Activated B cell treated with CpG ODN at 0.5 μM for 24 hours (primary cell): ENCODE data around the gene SPN. TPM values are rescaled to one million over a fixed set of nuclear protein-coding genes. Genes with fewer than 3 reads are reported as not detected.
"Not testable (repeated sequence)": the region's sequence is repeated elsewhere in the genome, so short reads cannot be mapped to it uniquely, and the experiment has no call there.

ENCODE experiments used
- ATAC-seq: fragments of 200-7000 bp; cut with Tn5 transposase; one replicate; pipeline ENCODE4 v1.10.0; 2021; ENCODE audit warnings: low read depth, mild to moderate bottlenecking, moderate library complexity
- CTCF ChIA-PET: fragments of 350-600 bp; sonication (Branson Sonifier 250); formaldehyde crosslinking; loops from one replicate; lab custom pipeline; 2021; ENCODE audit warnings: antibody characterized with exemption; lab: Charles Lee
- POLR2A ChIA-PET: fragments of 350-600 bp; sonication (Branson Sonifier 250); formaldehyde crosslinking; loops from one replicate; lab custom pipeline; 2021; ENCODE audit warnings: antibody characterized with exemption; lab: Charles Lee
- DNase-seq: peaks from one replicate; pipeline ENCODE4 v3.0.0; 2022
- H3K27ac Mint-ChIP-seq: one replicate; pipeline ENCODE4 v1.8.0; 2020; ENCODE audit warnings: mixed read lengths
- H3K27me3 Mint-ChIP-seq: one replicate; pipeline ENCODE4 v1.8.0; 2021; ENCODE audit warnings: mixed read lengths
- H3K36me3 Mint-ChIP-seq: one replicate; pipeline ENCODE4 v1.8.0; 2021; ENCODE audit warnings: low read depth, mixed read lengths
- H3K4me1 Mint-ChIP-seq: one replicate; pipeline ENCODE4 v1.8.0; 2021; ENCODE audit warnings: mixed read lengths
- H3K4me3 Mint-ChIP-seq: one replicate; pipeline ENCODE4 v1.8.0; 2020; ENCODE audit warnings: mild to moderate bottlenecking, mixed read lengths
- H3K9me3 Mint-ChIP-seq: one replicate; pipeline ENCODE4 v1.8.0; 2020; ENCODE audit warnings: mixed read lengths
- CTCF ChIP-seq: fragments of 200-600 bp; IDR thresholded peaks from one replicate; pipeline ENCODE4 v1.8.0; 2022; ENCODE audit warnings: antibody characterized with exemption, mild to moderate bottlenecking
- intact Hi-C: fragments of 100-400 bp; cut with micrococcal nuclease; formaldehyde crosslinking; loops from one replicate; pipeline ENCODE4 v1.15.1; 2024
- total RNA-seq: library from RNA; stranded (reverse); gene quantifications from 2 replicates; pipeline ENCODE4 v1.2.3, GENCODE V29; 2022

The SPN gene
- total RNA-seq, 1 donor from 2014 or later = 2.4 TPM

GRCh38 chr16:29649588-29650494 is 13.2 kb upstream of the SPN start:
- peaks cover 33% of the 10 kb centered on the region for H3K4me1 Mint-ChIP-seq
- DNase-seq = no peak
- no peak overlapping the region for H3K27ac Mint-ChIP-seq
- intact Hi-C loops = loop anchor here (10.0 kb wide), 1 partner anchor 55 kb away; no protein-coding TSS in a partner anchor
- no peaks in the 10 kb centered on the region for H3K27me3 Mint-ChIP-seq
- ATAC-seq = no peak
- H3K9me3 Mint-ChIP-seq = no peaks in the 10 kb centered on the region
- CTCF ChIA-PET = no interaction called here
- POLR2A ChIA-PET = no interaction called here
- no peaks in the 10 kb centered on the region for H3K36me3 Mint-ChIP-seq
- no peak overlapping the region for H3K4me3 Mint-ChIP-seq
- TF ChIP-seq CTCF = no peak

- Mint-ChIP-seq H3K27me3 (no peaks in the 10 kb centered on the region), H3K4me3 (no peak overlapping the region), H3K9me3 (no peaks in the 10 kb centered on the region), H3K27ac (no peak overlapping the region), H3K36me3 (no peaks in the 10 kb centered on the region), H3K4me1 (peaks cover 26% of the 10 kb centered on the region)
- ChIA-PET CTCF (no interaction called here), POLR2A (no interaction called here)
- no peak for DNase-seq
- intact Hi-C loops = no loop called here
- ATAC-seq = no peak
- TF ChIP-seq CTCF = no peak
These were observed 12.3 kb upstream of the SPN start for GRCh38 chr16:29650771-29651170.

GRCh38 chr16:29651774-29652349 is 11.2 kb upstream of the SPN start:
- H3K4me3 Mint-ChIP-seq = no peak overlapping the region
- intact Hi-C loops = loop anchor here (2.0 kb wide), 1 partner anchor 15 kb away; no protein-coding TSS in a partner anchor
- H3K27ac Mint-ChIP-seq = no peak overlapping the region
- peaks cover 19% of the 10 kb centered on the region for H3K4me1 Mint-ChIP-seq
- DNase-seq (no peak), ATAC-seq (no peak)
- TF ChIP-seq CTCF = no peak
- no peaks in the 10 kb centered on the region for H3K9me3 Mint-ChIP-seq
- H3K27me3 Mint-ChIP-seq = no peaks in the 10 kb centered on the region
- POLR2A ChIA-PET = interaction anchor here (0.7 to 1.4 kb wide), 3 partner anchors 18 to 351 kb away, joined by 3 read pairs; partner anchors contain the start of gene QPRT
- CTCF ChIA-PET = interaction anchor here (0.6 kb wide), 1 partner anchor 9 kb away, joined by 3 read pairs; no protein-coding TSS in a partner anchor
- H3K36me3 Mint-ChIP-seq = no peaks in the 10 kb centered on the region

- CTCF ChIA-PET = interaction anchor here (1.2 kb wide), 1 partner anchor 56 kb away, joined by 3 read pairs; no protein-coding TSS in a partner anchor
These were observed 9.6 kb upstream of the SPN start for GRCh38 chr16:29653471-29653870.

GRCh38 chr16:29653890-29654289 is 9.2 kb upstream of the SPN start:
- H3K9me3 Mint-ChIP-seq, H3K27me3 Mint-ChIP-seq, H3K36me3 Mint-ChIP-seq, DNase-seq: not testable (repeated sequence)
- POLR2A ChIA-PET = interaction anchor here (0.6 to 1.6 kb wide), 8 partner anchors 8 to 54 kb away, joined by 3 to 5 read pairs (median 4); no protein-coding TSS in a partner anchor
- Mint-ChIP-seq H3K4me1 (peaks cover 19% of the 10 kb centered on the region), H3K4me3 (peak overlapping the region; percentile 62), H3K27ac (peak overlapping the region; percentile 73)
- CTCF ChIA-PET = interaction anchor here (1.2 kb wide), 1 partner anchor 56 kb away, joined by 3 read pairs; no protein-coding TSS in a partner anchor
- ATAC-seq = peak; percentile 14
- intact Hi-C loops = loop anchor here (2.0 kb wide), 1 partner anchor 13 kb away; no protein-coding TSS in a partner anchor

More at GRCh38 chr16:29653471-29653870, 9.6 kb upstream of the SPN start:
- POLR2A ChIA-PET = interaction anchor here (0.6 to 1.6 kb wide), 12 partner anchors 8 to 725 kb away, joined by 3 to 8 read pairs (median 4); no protein-coding TSS in a partner anchor
- peak; percentile 94 for ATAC-seq
- TF ChIP-seq CTCF = no peak
- Mint-ChIP-seq H3K36me3 (no peaks in the 10 kb centered on the region), H3K9me3 (no peaks in the 10 kb centered on the region), H3K4me1 (peaks cover 19% of the 10 kb centered on the region), H3K4me3 (peak overlapping the region; percentile 62), H3K27me3 (no peaks in the 10 kb centered on the region), H3K27ac (peak overlapping the region; percentile 73)
- intact Hi-C loops = loop anchor here (2.0 kb wide), 1 partner anchor 13 kb away; no protein-coding TSS in a partner anchor
- DNase-seq = peak; percentile 38
